ENCODE measurements around the gene FAM117A.
A peak's percentile ranks its signal among the peaks of the same experiment; 100 is the strongest.

Gene FAM117A

GRCh38 chr17:49793309-49793708 is 29.4 kb upstream of the FAM117A start:
- DNase-seq (ENCODE audit: low read depth): no peak
- TF ChIP-seq POLR2A (IDR thresholded peaks at IDR 0.05; ENCODE audit: extremely low read depth, insufficient read length) (no peak), MAX (IDR thresholded peaks at IDR 0.05; ENCODE audit: low read depth, low read length) (no peak), MYC (IDR thresholded peaks at IDR 0.05; ENCODE audit: low read depth, low read length) (no peak), CTCF (IDR thresholded peaks at IDR 0.05; ENCODE audit: low read depth, low read length) (no peak)

GRCh38 chr17:49789243-49789578 is 25.3 kb upstream of the FAM117A start:
- DNase-seq (ENCODE audit: low read depth): no peak
- no peak for TF ChIP-seq MYC (IDR thresholded peaks at IDR 0.05; ENCODE audit: low read depth, low read length)
- no peak for TF ChIP-seq MAX (IDR thresholded peaks at IDR 0.05; ENCODE audit: low read depth, low read length)
- TF ChIP-seq POLR2A (IDR thresholded peaks at IDR 0.05; ENCODE audit: extremely low read depth, insufficient read length): no peak
- TF ChIP-seq CTCF (IDR thresholded peaks at IDR 0.05; ENCODE audit: low read depth, low read length): no peak
- peak overlapping the region; percentile 94 for H3K4me3 ChIP-seq (ENCODE audit: low read depth, low read length)

More at GRCh38 chr17:49793309-49793708, 29.4 kb upstream of the FAM117A start:
- peak overlapping the region; percentile 5 for H3K4me3 ChIP-seq (ENCODE audit: low read depth, low read length)

- peak; percentile 73 for TF ChIP-seq MAX (IDR thresholded peaks at IDR 0.05; ENCODE audit: low read depth, low read length)
- peak; percentile 94 for TF ChIP-seq POLR2A (IDR thresholded peaks at IDR 0.05; ENCODE audit: extremely low read depth, insufficient read length)
- TF ChIP-seq CTCF (IDR thresholded peaks at IDR 0.05; ENCODE audit: low read depth, low read length): no peak
- no peak; the same call in 1 of the 2 replicates for TF ChIP-seq MYC (IDR thresholded peaks at IDR 0.05; ENCODE audit: low read depth, low read length)
- peak; percentile 99 for DNase-seq (ENCODE audit: low read depth)
Measured at GRCh38 chr17:49788478-49789242, 24.7 kb upstream of the FAM117A start, which contains the start of gene KAT7. Gene KAT7 (plus strand): TSS chr17:49788681. CDS start chr17:49788835, 154 bp downstream.

GRCh38 chr17:49787884-49788477 is 24.1 kb upstream of the FAM117A start:
- peak; percentile 71 for DNase-seq (ENCODE audit: low read depth)
- TF ChIP-seq MAX (IDR thresholded peaks at IDR 0.05; ENCODE audit: low read depth, low read length) (no peak), CTCF (IDR thresholded peaks at IDR 0.05; ENCODE audit: low read depth, low read length) (no peak), POLR2A (IDR thresholded peaks at IDR 0.05; ENCODE audit: extremely low read depth, insufficient read length) (no peak), MYC (IDR thresholded peaks at IDR 0.05; ENCODE audit: low read depth, low read length) (no peak)
- H3K4me3 ChIP-seq (ENCODE audit: low read depth, low read length): peak overlapping the region; percentile 94

More at GRCh38 chr17:49788478-49789242, 24.7 kb upstream of the FAM117A start, which contains the start of gene KAT7:
- H3K4me3 ChIP-seq (ENCODE audit: low read depth, low read length): peak within 1 kb of the TSS; percentile 94

GRCh38 chr17:49784636-49785035 is 20.7 kb upstream of the FAM117A start:
- TF ChIP-seq MAX (IDR thresholded peaks at IDR 0.05; ENCODE audit: low read depth, low read length): no peak
- TF ChIP-seq MYC (IDR thresholded peaks at IDR 0.05; ENCODE audit: low read depth, low read length): no peak
- no peak for TF ChIP-seq CTCF (IDR thresholded peaks at IDR 0.05; ENCODE audit: low read depth, low read length)
- no peak for TF ChIP-seq POLR2A (IDR thresholded peaks at IDR 0.05; ENCODE audit: extremely low read depth, insufficient read length)
- no peak overlapping the region for H3K4me3 ChIP-seq (ENCODE audit: low read depth, low read length)
- DNase-seq (ENCODE audit: low read depth): no peak
